Neural progenitor cell (in vitro differentiated cells): Measurements from ENCODE around the gene ZNF521. TPM values are rescaled to one million over a fixed set of nuclear protein-coding genes. Genes with fewer than 3 reads are reported as not detected.

Experiments
- DNase-seq: peaks from one replicate; pipeline ENCODE4 v3.0.0-alpha.2; 2016; ENCODE audit warnings: low spot score
- H2AFZ ChIP-seq: fragments of 200-600 bp; sonication (generic); replicated peaks from 2 replicates; pipeline ENCODE4 v1.6.1; 2016; ENCODE audit warnings: antibody characterized with exemption
- H3F3A ChIP-seq: fragments of 200-600 bp; sonication (generic); 2 replicates; pipeline ENCODE4 v1.6.1; 2016; ENCODE audit warnings: antibody characterized with exemption, low read depth
- H3K27ac ChIP-seq: fragments of 200-600 bp; sonication (generic); 2 replicates; pipeline ENCODE4 v1.5.1; 2016; ENCODE audit warnings: mild to moderate bottlenecking
- H3K27me3 ChIP-seq: fragments of 200-600 bp; sonication (generic); 2 replicates; pipeline ENCODE4 v1.6.1; 2016; ENCODE audit warnings: mild to moderate bottlenecking, moderate library complexity
- H3K36me3 ChIP-seq: fragments of 200-600 bp; sonication (generic); 2 replicates; pipeline ENCODE4 v1.5.1; 2016
- H3K4me1 ChIP-seq: fragments of 200-600 bp; sonication (generic); 2 replicates; pipeline ENCODE4 v1.6.1; 2016; ENCODE audit warnings: mixed run types
- H3K4me2 ChIP-seq: fragments of 200-600 bp; sonication (generic); 2 replicates; pipeline ENCODE4 v1.6.1; 2016
- H3K4me3 ChIP-seq: fragments of 200-600 bp; sonication (generic); 2 replicates; pipeline ENCODE4 v1.5.1; 2016
- H3K79me2 ChIP-seq: fragments of 200-600 bp; sonication (generic); 2 replicates; pipeline ENCODE4 v1.6.1; 2016; ENCODE audit warnings: low read depth
- H3K9ac ChIP-seq: fragments of 200-600 bp; sonication (generic); 2 replicates; pipeline ENCODE4 v1.6.1; 2016
- H3K9me3 ChIP-seq: fragments of 200-600 bp; sonication (generic); 2 replicates; pipeline ENCODE4 v1.5.1; 2016; ENCODE audit warnings: low read depth
- H4K20me1 ChIP-seq: fragments of 200-600 bp; sonication (generic); 2 replicates; pipeline ENCODE4 v1.6.1; 2016; ENCODE audit warnings: low read depth
- H3K27ac Mint-ChIP-seq: 3 replicates; pipeline ENCODE4 v1.8.0; 2021; ENCODE audit warnings: mixed read lengths
- H3K27me3 Mint-ChIP-seq: 2 replicates; pipeline ENCODE4 v1.8.0; 2022; ENCODE audit warnings: low read depth, mild to moderate bottlenecking, inconsistent platforms, moderate library complexity, mixed read lengths; ENCODE audit not compliant: insufficient read depth
- H3K36me3 Mint-ChIP-seq: 3 replicates; pipeline ENCODE4 v1.8.0; 2021; ENCODE audit warnings: mixed read lengths
- H3K4me1 Mint-ChIP-seq: 3 replicates; pipeline ENCODE4 v1.8.0; 2021; ENCODE audit warnings: mixed read lengths
- H3K4me3 Mint-ChIP-seq: 3 replicates; pipeline ENCODE4 v1.8.0; 2021; ENCODE audit warnings: mild to moderate bottlenecking, moderate library complexity, mixed read lengths
- H3K9me3 Mint-ChIP-seq: 3 replicates; pipeline ENCODE4 v1.8.0; 2020; ENCODE audit warnings: mixed read lengths
- CTCF ChIP-seq: fragments of 200-600 bp; sonication (generic); IDR thresholded peaks from 2 replicates; pipeline ENCODE4 v1.5.1; 2017; ENCODE audit warnings: antibody characterized with exemption, mild to moderate bottlenecking
- EZH2 ChIP-seq: fragments of 200-600 bp; sonication (generic); IDR thresholded peaks from 2 replicates; pipeline ENCODE4 v1.6.1; 2017; ENCODE audit warnings: antibody characterized with exemption, mild to moderate bottlenecking, moderate library complexity
- EZH2phosphoT487 ChIP-seq: fragments of 200-600 bp; sonication (generic); IDR thresholded peaks from 2 replicates; pipeline ENCODE4 v1.6.1; 2017; ENCODE audit warnings: antibody characterized with exemption
- total RNA-seq: library from RNA; depleted of rRNA; stranded (reverse); fragments of >200 nt; gene quantifications from 2 replicates; pipeline ENCODE4 v1.2.3, GENCODE V29; 2015; ENCODE audit warnings: low replicate concordance

Gene ZNF521
- total RNA-seq, 1 donor from 2014 or later: 136 TPM

- no peaks in the 10 kb centered on the region for H3K79me2 ChIP-seq
- H3K4me1 ChIP-seq: peaks cover 9% of the 10 kb centered on the region
- H3K36me3 ChIP-seq: no peaks in the 10 kb centered on the region
- H3K27me3 ChIP-seq: peaks cover 6% of the 10 kb centered on the region
- no peak overlapping the region for H3K27ac ChIP-seq
- Mint-ChIP-seq H3K36me3 (peaks cover 6% of the 10 kb centered on the region), H3K4me1 (peaks cover 2% of the 10 kb centered on the region), H3K9me3 (peaks cover 4% of the 10 kb centered on the region), H3K4me3 (no peak overlapping the region), H3K27me3 (peaks cover 4% of the 10 kb centered on the region), H3K27ac (no peak overlapping the region)
- no peak for TF ChIP-seq EZH2phosphoT487
- H3K4me3 ChIP-seq: no peak overlapping the region
- no peak overlapping the region for H3K9ac ChIP-seq
- no peak overlapping the region for H3K4me2 ChIP-seq
- no peaks in the 10 kb centered on the region for H3K9me3 ChIP-seq
- H4K20me1 ChIP-seq: no peaks in the 10 kb centered on the region
- H2AFZ ChIP-seq: no peak overlapping the region
- DNase-seq: no peak
- H3F3A ChIP-seq: no peaks in the 10 kb centered on the region
Measured at GRCh38 chr18:25050605-25051004, 301.4 kb downstream of the ZNF521 start.

DNA sequence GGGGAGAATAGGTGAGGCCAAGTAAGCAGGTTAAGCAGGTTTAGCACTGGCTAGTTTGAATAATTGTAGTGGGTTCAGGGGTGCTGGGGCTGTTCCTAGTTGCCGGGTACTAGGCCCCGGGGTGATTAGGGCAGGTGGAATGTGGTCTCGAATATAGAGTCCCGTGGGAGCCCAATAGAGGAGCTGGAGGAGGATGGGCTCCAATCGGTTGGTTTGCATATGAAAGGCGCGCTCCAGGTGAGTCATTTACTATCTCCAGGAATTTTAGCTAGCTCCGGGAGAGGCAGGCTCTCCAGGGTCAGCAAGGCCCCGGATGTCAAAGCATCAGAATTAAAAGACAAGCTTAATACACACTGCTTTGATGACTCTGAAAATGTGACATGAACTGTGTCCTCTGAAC lies 304.0 kb downstream of the ZNF521 start:
- H3K27ac Mint-ChIP-seq: no peak overlapping the region
- peaks cover 15% of the 10 kb centered on the region for H3F3A ChIP-seq
- H3K27me3 Mint-ChIP-seq: peaks cover 11% of the 10 kb centered on the region
- H3K4me1 Mint-ChIP-seq: peaks cover 20% of the 10 kb centered on the region
- no peak overlapping the region for H3K4me3 ChIP-seq
- peaks cover 4% of the 10 kb centered on the region for H3K9me3 Mint-ChIP-seq
- no peak overlapping the region for H2AFZ ChIP-seq
- H3K79me2 ChIP-seq: no peaks in the 10 kb centered on the region
- no peaks in the 10 kb centered on the region for H4K20me1 ChIP-seq
- H3K36me3 ChIP-seq: no peaks in the 10 kb centered on the region
- no peak overlapping the region for H3K27ac ChIP-seq
- no peak overlapping the region for H3K4me2 ChIP-seq
- peaks cover 13% of the 10 kb centered on the region for H3K27me3 ChIP-seq
- peaks cover 6% of the 10 kb centered on the region for H3K36me3 Mint-ChIP-seq
- DNase-seq: no peak
- H3K4me3 Mint-ChIP-seq: no peak overlapping the region
- no peak for TF ChIP-seq EZH2phosphoT487
- TF ChIP-seq CTCF: no peak
- TF ChIP-seq EZH2: no peak
- H3K9me3 ChIP-seq: no peaks in the 10 kb centered on the region
- H3K9ac ChIP-seq: no peak overlapping the region
- H3K4me1 ChIP-seq: peaks cover 21% of the 10 kb centered on the region

- Histone ChIP-seq H3F3A (peaks cover 17% of the 10 kb centered on the region), H2AFZ (no peak overlapping the region), H3K27me3 (peaks cover 13% of the 10 kb centered on the region), H3K36me3 (no peaks in the 10 kb centered on the region), H3K79me2 (no peaks in the 10 kb centered on the region), H3K4me1 (peaks cover 21% of the 10 kb centered on the region), H3K4me3 (no peak overlapping the region), H3K4me2 (no peak overlapping the region), H3K27ac (no peak overlapping the region), H3K9me3 (no peaks in the 10 kb centered on the region), H3K9ac (no peak overlapping the region), H4K20me1 (no peaks in the 10 kb centered on the region)
- peaks cover 11% of the 10 kb centered on the region for H3K27me3 Mint-ChIP-seq
- H3K4me1 Mint-ChIP-seq: peaks cover 23% of the 10 kb centered on the region
- TF ChIP-seq EZH2phosphoT487 (no peak), CTCF (no peak), EZH2 (no peak)
- H3K9me3 Mint-ChIP-seq: peaks cover 4% of the 10 kb centered on the region
- peaks cover 6% of the 10 kb centered on the region for H3K36me3 Mint-ChIP-seq
- H3K4me3 Mint-ChIP-seq: no peak overlapping the region
- no peak for DNase-seq
- H3K27ac Mint-ChIP-seq: peak overlapping the region; percentile 16
Measured at GRCh38 chr18:25047421-25047820, 304.5 kb downstream of the ZNF521 start.

DNA sequence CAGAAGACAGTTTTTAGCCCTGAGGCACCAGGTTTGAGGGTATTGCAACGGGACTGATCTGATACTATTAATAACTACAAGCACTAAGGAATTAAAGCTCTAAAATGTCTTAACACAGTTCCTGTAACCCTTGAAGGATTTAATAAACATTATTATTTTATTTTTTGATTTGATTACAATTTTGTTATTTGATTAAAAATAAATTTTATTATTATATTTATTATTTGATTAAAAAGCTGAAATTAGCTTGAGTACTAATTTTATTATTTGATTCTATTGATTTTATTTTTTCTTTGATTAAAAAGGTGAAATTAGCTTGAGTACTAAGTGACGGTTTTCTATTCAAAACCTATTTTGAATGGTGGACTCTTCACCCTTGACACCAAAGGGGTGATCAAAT lies 307.3 kb downstream of the ZNF521 start:
- Histone ChIP-seq H3K4me2 (no peak overlapping the region), H3K4me1 (peaks cover 20% of the 10 kb centered on the region), H3K4me3 (no peak overlapping the region), H3K27me3 (peaks cover 13% of the 10 kb centered on the region), H4K20me1 (no peaks in the 10 kb centered on the region), H3K79me2 (no peaks in the 10 kb centered on the region), H3K36me3 (no peaks in the 10 kb centered on the region), H3K27ac (no peak overlapping the region), H2AFZ (no peak overlapping the region), H3F3A (peaks cover 17% of the 10 kb centered on the region), H3K9ac (no peak overlapping the region), H3K9me3 (no peaks in the 10 kb centered on the region)
- TF ChIP-seq EZH2phosphoT487 (no peak), CTCF (no peak), EZH2 (no peak)
- H3K4me1 Mint-ChIP-seq: peaks cover 38% of the 10 kb centered on the region
- peaks cover 9% of the 10 kb centered on the region for H3K36me3 Mint-ChIP-seq
- no peak overlapping the region for H3K4me3 Mint-ChIP-seq
- peaks cover 2% of the 10 kb centered on the region for H3K9me3 Mint-ChIP-seq
- H3K27me3 Mint-ChIP-seq: peaks cover 10% of the 10 kb centered on the region
- peak overlapping the region; percentile 97 for H3K27ac Mint-ChIP-seq
- no peak for DNase-seq
